Astrocyte (in vitro differentiated cells and primary cell): ENCODE measurements around the gene EGFL6. TPM values are rescaled to one million over a fixed set of nuclear protein-coding genes. Genes with fewer than 3 reads are reported as not detected.

ENCODE experiments used
- DNase-seq: peaks from one replicate; pipeline ENCODE4 v3.0.0-alpha.2; 2010; ENCODE audit warnings: low read depth
- FAIRE-seq: peaks from 2 replicates; lab custom pipeline; 2011; peaks lifted over from hg19 to GRCh38; lab: Jason Lieb, UNC
- H2AFZ ChIP-seq: 2 replicates; pipeline ENCODE4 v1.6.0; 2012; ENCODE audit warnings: low read depth, low read length, inconsistent platforms
- H3K27ac ChIP-seq: 2 replicates; pipeline ENCODE4 v1.5.1; 2011; ENCODE audit warnings: low read depth, low read length, inconsistent platforms
- H3K27me3 ChIP-seq: 2 replicates; pipeline ENCODE4 v1.6.0; 2011; ENCODE audit warnings: low read length, inconsistent platforms; ENCODE audit not compliant: insufficient read depth
- H3K36me3 ChIP-seq: 2 replicates; pipeline ENCODE4 v1.5.1; 2011; ENCODE audit warnings: low read length, inconsistent platforms; ENCODE audit not compliant: insufficient read depth
- H3K4me1 ChIP-seq: 2 replicates; pipeline ENCODE4 v1.5.1; 2011; ENCODE audit warnings: low read length, inconsistent platforms; ENCODE audit not compliant: insufficient read depth
- H3K4me2 ChIP-seq: 2 replicates; pipeline ENCODE4 v1.6.0; 2012; ENCODE audit warnings: low read length, inconsistent platforms
- H3K4me3 ChIP-seq: 2 replicates; pipeline ENCODE4 v1.5.1; 2011; ENCODE audit warnings: low read depth, mild to moderate bottlenecking, low read length, inconsistent platforms; ENCODE audit not compliant: insufficient read depth
- H3K79me2 ChIP-seq: 2 replicates; pipeline ENCODE4 v1.6.0; 2012; ENCODE audit warnings: mild to moderate bottlenecking, low read length, inconsistent platforms; ENCODE audit not compliant: insufficient read depth
- H3K9ac ChIP-seq: 2 replicates; pipeline ENCODE4 v1.6.0; 2012; ENCODE audit warnings: mild to moderate bottlenecking, low read length, inconsistent platforms
- H3K9me3 ChIP-seq: 2 replicates; pipeline ENCODE4 v1.5.1; 2012; ENCODE audit warnings: low read depth, mild to moderate bottlenecking, low read length, inconsistent platforms; ENCODE audit not compliant: insufficient read depth
- H4K20me1 ChIP-seq: 2 replicates; pipeline ENCODE4 v1.6.0; 2012; ENCODE audit warnings: low read length, inconsistent platforms; ENCODE audit not compliant: insufficient read depth
- H3K27ac Mint-ChIP-seq: one replicate; pipeline ENCODE4 v1.8.0; 2021; ENCODE audit warnings: mild to moderate bottlenecking, mixed read lengths; ENCODE audit not compliant: unreplicated experiment
- H3K27me3 Mint-ChIP-seq: one replicate; pipeline ENCODE4 v1.8.0; 2021; ENCODE audit warnings: low read depth, mixed read lengths; ENCODE audit not compliant: unreplicated experiment
- H3K36me3 Mint-ChIP-seq: one replicate; pipeline ENCODE4 v1.8.0; 2021; ENCODE audit warnings: low read depth, mixed read lengths; ENCODE audit not compliant: unreplicated experiment
- H3K4me1 Mint-ChIP-seq: one replicate; pipeline ENCODE4 v1.8.0; 2021; ENCODE audit warnings: low read depth, mixed read lengths; ENCODE audit not compliant: unreplicated experiment
- H3K4me3 Mint-ChIP-seq: one replicate; pipeline ENCODE4 v1.8.0; 2021; ENCODE audit warnings: mild to moderate bottlenecking, moderate library complexity, mixed read lengths; ENCODE audit not compliant: unreplicated experiment
- H3K9me3 Mint-ChIP-seq: one replicate; pipeline ENCODE4 v1.8.0; 2021; ENCODE audit warnings: mild to moderate bottlenecking, mixed read lengths; ENCODE audit not compliant: unreplicated experiment
- EZH2 ChIP-seq: IDR thresholded peaks from 2 replicates; pipeline ENCODE4 v1.6.1; 2012; ENCODE audit warnings: mild to moderate bottlenecking, low read length, inconsistent platforms; ENCODE audit not compliant: insufficient read depth
- total RNA-seq: library from RNA; stranded (reverse); gene quantifications from 2 replicates; pipeline ENCODE4 v1.2.1, GENCODE V29; 2021
- TF ChIP-seq, protein P1 (sequence below): IDR thresholded peaks from 2 replicates; pipeline ENCODE4 v1.5.1; 2011; ENCODE audit warnings: low read depth, mild to moderate bottlenecking, inconsistent platforms, low read length, moderate library complexity; ENCODE audit not compliant: insufficient read depth

The EGFL6 gene
- total RNA-seq, 1 donor from 2014 or later, result 0.18 TPM

DNA sequence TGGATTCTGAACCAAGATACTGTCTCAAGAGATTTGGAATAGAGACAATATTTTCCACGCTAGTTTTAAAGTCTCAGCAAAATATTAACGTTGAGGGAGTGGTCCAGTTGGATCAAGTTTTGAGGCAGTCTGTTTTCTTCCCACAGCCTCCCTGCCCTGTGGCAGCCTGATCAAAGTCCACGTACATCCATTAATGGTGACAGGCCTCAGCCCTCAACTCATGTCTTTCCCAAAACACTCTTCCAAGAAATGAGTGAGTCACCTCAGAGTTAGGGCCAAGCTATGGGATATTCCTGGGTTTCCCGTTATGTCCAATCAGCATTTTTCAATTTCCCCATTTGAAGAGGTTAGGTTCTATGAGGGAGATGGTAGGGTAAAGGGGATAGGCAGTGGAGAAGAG lies 28.5 kb downstream of the EGFL6 start:
- TF ChIP-seq, protein P1, sequence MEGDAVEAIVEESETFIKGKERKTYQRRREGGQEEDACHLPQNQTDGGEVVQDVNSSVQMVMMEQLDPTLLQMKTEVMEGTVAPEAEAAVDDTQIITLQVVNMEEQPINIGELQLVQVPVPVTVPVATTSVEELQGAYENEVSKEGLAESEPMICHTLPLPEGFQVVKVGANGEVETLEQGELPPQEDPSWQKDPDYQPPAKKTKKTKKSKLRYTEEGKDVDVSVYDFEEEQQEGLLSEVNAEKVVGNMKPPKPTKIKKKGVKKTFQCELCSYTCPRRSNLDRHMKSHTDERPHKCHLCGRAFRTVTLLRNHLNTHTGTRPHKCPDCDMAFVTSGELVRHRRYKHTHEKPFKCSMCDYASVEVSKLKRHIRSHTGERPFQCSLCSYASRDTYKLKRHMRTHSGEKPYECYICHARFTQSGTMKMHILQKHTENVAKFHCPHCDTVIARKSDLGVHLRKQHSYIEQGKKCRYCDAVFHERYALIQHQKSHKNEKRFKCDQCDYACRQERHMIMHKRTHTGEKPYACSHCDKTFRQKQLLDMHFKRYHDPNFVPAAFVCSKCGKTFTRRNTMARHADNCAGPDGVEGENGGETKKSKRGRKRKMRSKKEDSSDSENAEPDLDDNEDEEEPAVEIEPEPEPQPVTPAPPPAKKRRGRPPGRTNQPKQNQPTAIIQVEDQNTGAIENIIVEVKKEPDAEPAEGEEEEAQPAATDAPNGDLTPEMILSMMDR, result no peak
- TF ChIP-seq EZH2, result no peak
- Histone ChIP-seq H3K27ac (no peak overlapping the region), H2AFZ (no peak overlapping the region), H3K4me3 (no peak overlapping the region), H3K4me2 (no peak overlapping the region), H3K79me2 (no peaks in the 10 kb centered on the region), H3K27me3 (no peaks in the 10 kb centered on the region), H3K36me3 (no peaks in the 10 kb centered on the region), H3K9ac (no peak overlapping the region), H4K20me1 (no peaks in the 10 kb centered on the region), H3K9me3 (no peaks in the 10 kb centered on the region), H3K4me1 (no peaks in the 10 kb centered on the region)
- Mint-ChIP-seq H3K4me1 (peaks cover 2% of the 10 kb centered on the region), H3K4me3 (no peak overlapping the region), H3K9me3 (no peaks in the 10 kb centered on the region), H3K27ac (no peak overlapping the region), H3K27me3 (no peaks in the 10 kb centered on the region), H3K36me3 (no peaks in the 10 kb centered on the region)
- FAIRE-seq (peak; percentile 94), DNase-seq (peak; percentile 3)

DNA sequence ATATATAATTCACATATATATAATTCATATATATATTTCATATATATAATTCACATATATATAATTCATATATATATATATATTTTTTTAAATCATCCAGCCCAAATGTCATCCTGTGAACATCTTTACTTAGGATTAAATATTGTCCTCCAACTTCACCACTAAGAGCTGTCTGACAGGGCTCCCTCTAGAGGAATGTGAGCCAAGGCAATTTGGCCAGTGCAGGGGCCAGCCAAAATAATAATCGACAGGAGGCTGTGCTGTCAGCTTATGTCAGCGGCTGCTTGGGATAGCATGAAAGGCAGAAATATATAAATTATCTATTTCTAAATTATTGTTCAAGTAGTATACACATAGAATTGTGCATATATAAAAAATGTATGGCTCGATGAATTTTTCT lies 29.5 kb downstream of the EGFL6 start:
- no peak for DNase-seq
- Histone ChIP-seq H3K79me2 (no peaks in the 10 kb centered on the region), H3K27ac (no peak overlapping the region), H3K9me3 (no peaks in the 10 kb centered on the region), H3K27me3 (no peaks in the 10 kb centered on the region), H3K9ac (no peak overlapping the region), H4K20me1 (no peaks in the 10 kb centered on the region), H3K36me3 (no peaks in the 10 kb centered on the region), H3K4me3 (no peak overlapping the region), H2AFZ (no peak overlapping the region), H3K4me2 (no peak overlapping the region), H3K4me1 (no peaks in the 10 kb centered on the region)
- Mint-ChIP-seq H3K27ac (no peak overlapping the region), H3K4me1 (peaks cover 2% of the 10 kb centered on the region), H3K4me3 (no peak overlapping the region), H3K36me3 (no peaks in the 10 kb centered on the region), H3K27me3 (peaks cover 2% of the 10 kb centered on the region), H3K9me3 (no peaks in the 10 kb centered on the region)
- no peak for FAIRE-seq
- no peak for TF ChIP-seq EZH2
- TF ChIP-seq, protein P1, result no peak

DNA sequence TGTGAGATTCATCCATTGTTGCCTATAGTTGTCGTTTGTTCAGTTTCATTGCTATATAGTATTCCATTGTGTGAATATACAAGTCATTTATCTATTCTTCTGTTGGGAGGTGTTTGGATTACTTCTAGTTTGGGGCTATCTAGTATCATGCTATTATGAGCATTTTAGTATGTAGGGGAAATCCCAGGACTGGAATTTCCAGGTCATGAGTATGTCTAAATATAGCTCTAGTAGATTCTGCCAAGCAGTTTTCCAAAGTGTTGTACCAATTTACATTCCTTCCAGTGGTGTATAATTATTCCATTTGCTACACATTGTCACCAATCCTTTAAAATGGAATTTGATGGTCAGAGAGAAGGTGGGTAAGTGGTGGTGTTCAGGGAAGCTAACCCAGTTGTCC lies 30.1 kb downstream of the EGFL6 start:
- H3K4me3 ChIP-seq, result no peak overlapping the region
- TF ChIP-seq EZH2, result no peak
- H3K79me2 ChIP-seq, result no peaks in the 10 kb centered on the region
- FAIRE-seq (peak; percentile 96), DNase-seq (no peak)
- H3K27ac ChIP-seq, result no peak overlapping the region
- H3K9me3 Mint-ChIP-seq, result no peaks in the 10 kb centered on the region
- no peaks in the 10 kb centered on the region for H3K4me1 ChIP-seq
- H3K4me2 ChIP-seq, result no peak overlapping the region
- H3K27ac Mint-ChIP-seq, result no peak overlapping the region
- H3K4me3 Mint-ChIP-seq, result no peak overlapping the region
- H3K27me3 Mint-ChIP-seq, result peaks cover 2% of the 10 kb centered on the region
- H3K4me1 Mint-ChIP-seq, result peaks cover 2% of the 10 kb centered on the region
- H2AFZ ChIP-seq, result no peak overlapping the region
- no peaks in the 10 kb centered on the region for H4K20me1 ChIP-seq
- H3K9ac ChIP-seq, result no peak overlapping the region
- H3K36me3 Mint-ChIP-seq, result no peaks in the 10 kb centered on the region
- no peaks in the 10 kb centered on the region for H3K27me3 ChIP-seq
- no peaks in the 10 kb centered on the region for H3K9me3 ChIP-seq
- H3K36me3 ChIP-seq, result no peaks in the 10 kb centered on the region
